Ishikawa (cell line): ENCODE data around the gene MYL11.

Experiments used
- CEBPB ChIP-seq: IDR thresholded peaks from 2 replicates; pipeline ENCODE4 v1.6.1; 2012
- CREB1 ChIP-seq: IDR thresholded peaks from 2 replicates; pipeline ENCODE4 v1.6.1; 2012; ENCODE audit warnings: low read depth
- EGR1 ChIP-seq: IDR thresholded peaks from 2 replicates; pipeline ENCODE4 v1.6.1; 2012
- EP300 ChIP-seq: IDR thresholded peaks from 2 replicates; pipeline ENCODE4 v1.6.1; 2012; ENCODE audit warnings: borderline replicate concordance
- FOXM1 ChIP-seq: IDR thresholded peaks from 2 replicates; pipeline ENCODE4 v1.6.1; 2012; ENCODE audit warnings: low read depth, borderline replicate concordance
- MAX ChIP-seq: IDR thresholded peaks from 2 replicates; pipeline ENCODE4 v1.6.1; 2012
- NFIC ChIP-seq: IDR thresholded peaks from 2 replicates; pipeline ENCODE4 v1.6.1; 2012
- RAD21 ChIP-seq: IDR thresholded peaks from 2 replicates; pipeline ENCODE4 v1.6.1; 2012; ENCODE audit warnings: low read depth
- TAF1 ChIP-seq: IDR thresholded peaks from 2 replicates; pipeline ENCODE4 v1.6.1; 2012; ENCODE audit warnings: low read depth, mild to moderate bottlenecking
- TCF12 ChIP-seq: IDR thresholded peaks from 2 replicates; pipeline ENCODE4 v1.6.1; 2012; ENCODE audit warnings: low read depth
- TEAD4 ChIP-seq: IDR thresholded peaks from 2 replicates; pipeline ENCODE4 v1.6.1; 2012
- YY1 ChIP-seq: IDR thresholded peaks from 2 replicates; pipeline ENCODE4 v1.6.1; 2012; ENCODE audit warnings: low read depth
- ZBTB7A ChIP-seq: IDR thresholded peaks from 2 replicates; pipeline ENCODE4 v1.6.1; 2012; ENCODE audit warnings: low read depth
- TF ChIP-seq, protein P1 (sequence below): IDR thresholded peaks from 2 replicates; pipeline ENCODE4 v1.6.1; 2012; ENCODE audit warnings: low read depth, mild to moderate bottlenecking
- TF ChIP-seq, protein P2 (sequence below): IDR thresholded peaks from 2 replicates; pipeline ENCODE4 v1.6.1; 2012

MYL11 gene, protein sequence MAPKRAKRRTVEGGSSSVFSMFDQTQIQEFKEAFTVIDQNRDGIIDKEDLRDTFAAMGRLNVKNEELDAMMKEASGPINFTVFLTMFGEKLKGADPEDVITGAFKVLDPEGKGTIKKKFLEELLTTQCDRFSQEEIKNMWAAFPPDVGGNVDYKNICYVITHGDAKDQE

GRCh38 chr16:30374538-30374937 is at the start of gene MYL11:
Gene MYL11 (plus strand): TSS chr16:30374802. CDS start chr16:30374858, 56 bp downstream.
- TF ChIP-seq NFIC (no peak), EP300 (no peak), RAD21 (no peak), EGR1 (no peak), CEBPB (no peak), YY1 (no peak), ZBTB7A (no peak)

- TF ChIP-seq MAX (peak; percentile 25; the same call in 1 of the 2 replicates), TAF1 (peak; percentile 21; the same call in 1 of the 2 replicates)
These were observed 39.5 kb upstream of the MYL11 start for GRCh38 chr16:30335028-30335597.

DNA sequence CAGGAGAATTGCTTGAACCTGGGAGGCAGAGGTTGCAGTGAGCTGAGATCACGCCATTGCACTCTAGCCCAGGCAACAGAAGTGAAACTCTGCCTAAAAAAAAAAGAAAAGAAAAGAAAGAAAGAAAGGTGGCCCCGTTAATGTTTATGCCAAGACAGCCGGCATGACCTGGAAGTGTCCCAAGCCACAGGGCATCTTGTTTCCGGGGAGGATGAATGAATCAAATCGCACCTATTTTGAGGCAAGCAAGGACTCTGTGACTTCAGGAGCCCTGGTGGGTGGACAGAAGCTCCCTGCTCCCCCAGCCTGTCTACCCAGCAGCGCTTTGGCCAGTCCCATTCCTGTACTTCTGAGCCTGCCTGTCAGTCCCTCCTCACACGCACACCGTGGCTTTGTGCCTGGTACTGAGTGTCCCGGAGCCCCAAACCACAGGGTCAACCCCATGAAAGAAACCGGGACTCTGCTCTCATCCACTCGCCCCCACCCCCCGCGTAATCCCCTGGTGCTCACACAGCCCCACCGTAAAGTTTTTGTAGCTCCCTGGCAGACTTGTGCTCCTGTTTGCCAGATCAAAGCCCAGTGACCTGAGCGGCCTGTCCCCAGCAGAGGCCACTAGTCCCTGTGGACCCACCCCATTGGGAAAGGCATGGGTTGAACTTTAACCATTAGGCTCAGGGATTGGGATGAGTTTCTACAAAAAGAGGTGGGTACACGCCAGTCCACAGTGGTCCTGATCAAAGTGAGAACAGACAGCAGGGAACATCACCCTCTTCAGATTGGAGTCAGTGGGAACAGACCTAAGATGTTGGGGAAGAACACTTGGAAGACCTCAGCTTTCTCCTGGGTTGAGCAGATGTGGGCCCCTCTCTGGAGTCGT is 38.8 kb upstream of the MYL11 start:
- TF ChIP-seq TAF1 (no peak), TCF12 (no peak)

GRCh38 chr16:30340621-30341020 is 34.0 kb upstream of the MYL11 start:
- TF ChIP-seq CREB1 (no peak), TEAD4 (no peak), CEBPB (no peak), NFIC (no peak), TAF1 (no peak), MAX (no peak), EGR1 (no peak), RAD21 (no peak), FOXM1 (no peak), EP300 (no peak), YY1 (no peak), ZBTB7A (no peak)
- TF ChIP-seq, protein P1, sequence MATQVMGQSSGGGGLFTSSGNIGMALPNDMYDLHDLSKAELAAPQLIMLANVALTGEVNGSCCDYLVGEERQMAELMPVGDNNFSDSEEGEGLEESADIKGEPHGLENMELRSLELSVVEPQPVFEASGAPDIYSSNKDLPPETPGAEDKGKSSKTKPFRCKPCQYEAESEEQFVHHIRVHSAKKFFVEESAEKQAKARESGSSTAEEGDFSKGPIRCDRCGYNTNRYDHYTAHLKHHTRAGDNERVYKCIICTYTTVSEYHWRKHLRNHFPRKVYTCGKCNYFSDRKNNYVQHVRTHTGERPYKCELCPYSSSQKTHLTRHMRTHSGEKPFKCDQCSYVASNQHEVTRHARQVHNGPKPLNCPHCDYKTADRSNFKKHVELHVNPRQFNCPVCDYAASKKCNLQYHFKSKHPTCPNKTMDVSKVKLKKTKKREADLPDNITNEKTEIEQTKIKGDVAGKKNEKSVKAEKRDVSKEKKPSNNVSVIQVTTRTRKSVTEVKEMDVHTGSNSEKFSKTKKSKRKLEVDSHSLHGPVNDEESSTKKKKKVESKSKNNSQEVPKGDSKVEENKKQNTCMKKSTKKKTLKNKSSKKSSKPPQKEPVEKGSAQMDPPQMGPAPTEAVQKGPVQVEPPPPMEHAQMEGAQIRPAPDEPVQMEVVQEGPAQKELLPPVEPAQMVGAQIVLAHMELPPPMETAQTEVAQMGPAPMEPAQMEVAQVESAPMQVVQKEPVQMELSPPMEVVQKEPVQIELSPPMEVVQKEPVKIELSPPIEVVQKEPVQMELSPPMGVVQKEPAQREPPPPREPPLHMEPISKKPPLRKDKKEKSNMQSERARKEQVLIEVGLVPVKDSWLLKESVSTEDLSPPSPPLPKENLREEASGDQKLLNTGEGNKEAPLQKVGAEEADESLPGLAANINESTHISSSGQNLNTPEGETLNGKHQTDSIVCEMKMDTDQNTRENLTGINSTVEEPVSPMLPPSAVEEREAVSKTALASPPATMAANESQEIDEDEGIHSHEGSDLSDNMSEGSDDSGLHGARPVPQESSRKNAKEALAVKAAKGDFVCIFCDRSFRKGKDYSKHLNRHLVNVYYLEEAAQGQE: no peak
- TF ChIP-seq, protein P2, sequence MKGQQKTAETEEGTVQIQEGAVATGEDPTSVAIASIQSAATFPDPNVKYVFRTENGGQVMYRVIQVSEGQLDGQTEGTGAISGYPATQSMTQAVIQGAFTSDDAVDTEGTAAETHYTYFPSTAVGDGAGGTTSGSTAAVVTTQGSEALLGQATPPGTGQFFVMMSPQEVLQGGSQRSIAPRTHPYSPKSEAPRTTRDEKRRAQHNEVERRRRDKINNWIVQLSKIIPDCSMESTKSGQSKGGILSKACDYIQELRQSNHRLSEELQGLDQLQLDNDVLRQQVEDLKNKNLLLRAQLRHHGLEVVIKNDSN: no peak

DNA sequence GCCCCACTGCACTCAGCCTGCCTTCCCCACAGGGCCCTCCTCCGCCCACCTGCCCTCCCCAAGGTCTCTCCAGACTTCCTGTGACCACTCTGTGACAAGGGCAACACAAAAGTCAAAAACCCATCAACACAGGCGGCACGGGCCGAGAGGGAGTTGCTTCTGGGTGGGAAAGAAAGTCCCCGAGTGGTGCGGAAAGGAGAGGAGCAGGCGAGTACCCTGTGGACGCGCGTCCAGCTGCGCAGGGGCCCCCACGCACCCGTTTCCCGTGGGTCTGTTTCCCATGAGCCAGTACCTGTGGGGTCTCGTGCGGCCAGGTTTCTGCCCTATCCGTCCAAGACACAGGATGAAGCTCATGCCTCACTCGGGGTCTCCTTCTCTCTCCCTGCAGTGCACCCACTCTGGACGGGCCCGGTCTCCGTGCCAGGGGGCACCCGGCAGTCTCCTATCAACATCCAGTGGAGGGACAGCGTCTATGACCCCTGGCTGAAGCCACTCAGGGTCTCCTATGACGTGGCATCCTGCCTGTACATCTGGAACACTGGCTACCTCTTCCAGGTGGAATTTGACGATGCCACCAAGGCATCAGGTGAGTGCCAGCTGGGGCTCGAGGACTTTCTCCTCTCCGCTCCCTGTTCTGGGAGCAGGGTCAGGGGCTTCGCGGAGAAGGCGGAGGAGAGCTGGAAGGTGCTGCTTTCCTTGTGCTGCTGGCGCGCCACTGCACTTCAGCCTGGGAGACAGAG is 31.7 kb upstream of the MYL11 start:
- no peak for TF ChIP-seq MAX

- TF ChIP-seq CREB1 (no peak), TAF1 (no peak), RAD21 (no peak), ZBTB7A (no peak), MAX (no peak), EGR1 (no peak), EP300 (no peak)
- TF ChIP-seq, protein P2: no peak
These were observed 28.3 kb upstream of the MYL11 start for GRCh38 chr16:30346286-30346685.

DNA sequence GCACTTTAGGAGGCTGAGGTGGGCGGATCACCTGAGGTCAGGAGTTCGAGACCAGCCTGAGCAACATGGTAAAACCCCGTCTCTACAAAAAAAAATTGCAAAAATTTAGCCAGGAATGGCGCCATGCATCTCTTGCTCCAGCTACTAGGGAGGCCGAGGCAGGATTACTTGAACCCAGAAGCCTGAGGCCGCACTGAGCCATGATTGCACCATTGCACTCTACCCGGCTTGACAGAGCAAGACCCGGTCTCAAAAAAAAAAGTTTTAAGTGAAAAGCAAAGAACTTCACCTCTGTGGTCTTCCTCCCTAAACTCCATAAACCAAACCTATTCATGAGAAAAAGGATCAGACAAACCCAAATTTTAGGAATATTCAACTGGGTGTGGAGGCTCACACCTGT is 26.5 kb upstream of the MYL11 start:
- TF ChIP-seq CEBPB (no peak), CREB1 (no peak), NFIC (no peak), FOXM1 (no peak), RAD21 (no peak), ZBTB7A (no peak)
- TF ChIP-seq, protein P2: no peak
